Mucosa of gallbladder (tissue), 1 donor: Measurements from ENCODE around the gene SNX25. TPM values are rescaled to one million over a fixed set of nuclear protein-coding genes. Genes with fewer than 3 reads are reported as not detected.

Experiments
- DNase-seq: peaks from one replicate; pipeline ENCODE4 v3.0.0-alpha.2; 2020; ENCODE audit warnings: low spot score
- total RNA-seq: library from RNA; stranded (reverse); gene quantifications from one replicate; pipeline ENCODE4 v1.2.1, GENCODE V29; 2021
- donor health status: DM: no; HTN: no; CAD: no.

The SNX25 gene
- total RNA-seq, 1 donor from 2014 or later, result 18.8 TPM

- no peak for DNase-seq
Measured at GRCh38 chr4:185263419-185263818, 54.0 kb downstream of the SNX25 start.

- no peak for DNase-seq
Measured at GRCh38 chr4:185265942-185266341, 56.5 kb downstream of the SNX25 start.

- no peak for DNase-seq
Measured at GRCh38 chr4:185269286-185269685, 59.9 kb downstream of the SNX25 start.

- no peak for DNase-seq
Measured at GRCh38 chr4:185270037-185270436, 60.6 kb downstream of the SNX25 start.

- no peak for DNase-seq
Measured at GRCh38 chr4:185270885-185271284, 61.5 kb downstream of the SNX25 start.

- no peak for DNase-seq
Measured at GRCh38 chr4:185272245-185272644, 62.8 kb downstream of the SNX25 start.

GRCh38 chr4:185275501-185275900, 66.1 kb downstream of the SNX25 start:
- DNase-seq, result no peak

- DNase-seq, result no peak
Measured at GRCh38 chr4:185276036-185276435, 66.6 kb downstream of the SNX25 start.

- no peak for DNase-seq
Measured at GRCh38 chr4:185278716-185279115, 69.3 kb downstream of the SNX25 start.

GRCh38 chr4:185280608-185281007, 71.2 kb downstream of the SNX25 start:
- no peak for DNase-seq

GRCh38 chr4:185282968-185283367, 73.6 kb downstream of the SNX25 start:
- DNase-seq, result no peak

- DNase-seq, result no peak
Measured at GRCh38 chr4:185283723-185284122, 74.3 kb downstream of the SNX25 start.

- DNase-seq, result no peak
Measured at GRCh38 chr4:185285632-185286393, 76.4 kb downstream of the SNX25 start.

GRCh38 chr4:185286571-185286970, 77.2 kb downstream of the SNX25 start:
- no peak for DNase-seq

- no peak for DNase-seq
Measured at GRCh38 chr4:185287031-185287430, 77.6 kb downstream of the SNX25 start.

- DNase-seq, result no peak
Measured at GRCh38 chr4:185290018-185290607, 80.7 kb downstream of the SNX25 start.

GRCh38 chr4:185290656-185291055, 81.3 kb downstream of the SNX25 start:
- no peak for DNase-seq

- no peak for DNase-seq
Measured at GRCh38 chr4:185293202-185293601, 83.8 kb downstream of the SNX25 start.

GRCh38 chr4:185296665-185297460, 87.5 kb downstream of the SNX25 start:
- no peak for DNase-seq

- no peak for DNase-seq
Measured at GRCh38 chr4:185298728-185299430, 89.5 kb downstream of the SNX25 start.

GRCh38 chr4:185304541-185304940, 95.1 kb downstream of the SNX25 start:
- DNase-seq, result no peak
